PC-3 (cell line): ENCODE results near the gene CCDC171. TPM values are rescaled to one million over a fixed set of nuclear protein-coding genes. Genes with fewer than 3 reads are reported as not detected.

ENCODE experiments used
- ATAC-seq: fragments of 200-7000 bp; cut with Tn5 transposase; 2 replicates; pipeline ENCODE4 v1.9.1; 2020; ENCODE audit warnings: mild to moderate bottlenecking, moderate library complexity
- BruUV-seq: library from RNA; stranded (reverse); fragments of 400-500 nt; replicated peaks from 2 replicates; lab custom pipeline; 2021; lab: Mats Ljungman, UMichigan
- CTCF ChIA-PET: fragments of 300-600 bp; sonication (Branson Sonifier 250); formaldehyde crosslinking; loops from one replicate; lab custom pipeline; 2022; ENCODE audit warnings: antibody characterized with exemption; lab: Charles Lee
- POLR2A ChIA-PET: fragments of 300-600 bp; sonication (Branson Sonifier 250); formaldehyde crosslinking; loops from one replicate; lab custom pipeline; 2022; ENCODE audit warnings: antibody characterized with exemption; ENCODE audit not compliant: unreplicated experiment; lab: Charles Lee
- DNase-seq: peaks from one replicate; pipeline ENCODE4 v3.0.0-alpha.2; 2015
- H2AFZ ChIP-seq: fragments of 300-600 bp; sonication (generic); 2 replicates; pipeline ENCODE4 v1.6.0; 2016; ENCODE audit warnings: antibody characterized with exemption, low read length
- H3F3A ChIP-seq: fragments of 300-600 bp; sonication (generic); one replicate; pipeline ENCODE4 v1.6.0; 2017; ENCODE audit warnings: antibody characterized with exemption, low read length, control low read depth, mild to moderate bottlenecking; ENCODE audit not compliant: unreplicated experiment
- H3K27ac ChIP-seq: fragments of 300-600 bp; sonication (generic); 2 replicates; pipeline ENCODE4 v1.5.1; 2016; ENCODE audit warnings: mild to moderate bottlenecking, low read length
- H3K27me3 ChIP-seq: fragments of 300-600 bp; sonication (generic); 2 replicates; pipeline ENCODE4 v1.6.1; 2016; ENCODE audit warnings: low read length, mixed read lengths
- H3K36me3 ChIP-seq: fragments of 300-600 bp; sonication (generic); 2 replicates; pipeline ENCODE4 v1.6.1; 2016; ENCODE audit warnings: low read depth, mixed run types, low read length, mixed read lengths
- H3K4me1 ChIP-seq: fragments of 300-600 bp; sonication (generic); 2 replicates; pipeline ENCODE4 v1.5.1; 2016; ENCODE audit warnings: low read length; ENCODE audit not compliant: insufficient read depth
- H3K4me2 ChIP-seq: fragments of 300-600 bp; sonication (generic); 2 replicates; pipeline ENCODE4 v1.6.0; 2016; ENCODE audit warnings: low read length
- H3K4me3 ChIP-seq: fragments of 300-600 bp; sonication (generic); 2 replicates; pipeline ENCODE4 v1.5.1; 2016; ENCODE audit warnings: mild to moderate bottlenecking, low read length, mixed read lengths
- H3K79me2 ChIP-seq: fragments of 300-600 bp; sonication (generic); 2 replicates; pipeline ENCODE4 v1.6.1; 2017; ENCODE audit warnings: low read length, mixed read lengths
- H3K9ac ChIP-seq: fragments of 300-600 bp; sonication (generic); 2 replicates; pipeline ENCODE4 v1.6.0; 2016; ENCODE audit warnings: mild to moderate bottlenecking, low read length
- H3K9me2 ChIP-seq: fragments of 300-600 bp; sonication (generic); replicated peaks from 2 replicates; pipeline ENCODE4 v1.6.1; 2016; ENCODE audit warnings: mixed run types, low read length, mixed read lengths
- H3K9me3 ChIP-seq: fragments of 300-600 bp; sonication (generic); 2 replicates; pipeline ENCODE4 v1.6.1; 2016; ENCODE audit warnings: low read length, mixed read lengths
- H4K20me1 ChIP-seq: fragments of 300-600 bp; sonication (generic); 2 replicates; pipeline ENCODE4 v1.6.1; 2016; ENCODE audit warnings: low read length, mixed read lengths
- EZH2 ChIP-seq: fragments of 300-600 bp; sonication (generic); IDR thresholded peaks from one replicate; pipeline ENCODE4 v1.6.1; 2017; ENCODE audit warnings: antibody characterized with exemption, mild to moderate bottlenecking, low read length; ENCODE audit not compliant: unreplicated experiment
- EZH2phosphoT487 ChIP-seq: fragments of 300-600 bp; sonication (generic); IDR thresholded peaks from 2 replicates; pipeline ENCODE4 v1.6.1; 2018; ENCODE audit warnings: mild to moderate bottlenecking, antibody characterized with exemption, low read length, borderline replicate concordance
- intact Hi-C: fragments of 100-400 bp; cut with micrococcal nuclease; formaldehyde crosslinking; loops from 2 replicates; pipeline ENCODE4 v1.9.0; 2023
- total RNA-seq: library from RNA; depleted of rRNA; stranded (reverse); fragments of >200 nt; gene quantifications from 2 replicates; pipeline ENCODE4 v1.2.3, GENCODE V29; 2014
- TF ChIP-seq, protein P1 (sequence below): fragments of 300-600 bp; sonication (generic); conservative IDR thresholded peaks from 2 replicates; pipeline ENCODE4 v1.5.1; 2017; ENCODE audit warnings: antibody characterized with exemption, low read depth, mild to moderate bottlenecking, low read length

Gene CCDC171
- total RNA-seq, 1 experiment from 2014 or later: 2.7 TPM

- CTCF ChIA-PET: no interaction called here
- DNase-seq (no peak), ATAC-seq (no peak)
- BruUV-seq: no TSS peak
- intact Hi-C loops: no loop called here
- TF ChIP-seq EZH2phosphoT487: no peak
- no peak for TF ChIP-seq EZH2
- TF ChIP-seq, protein P1, sequence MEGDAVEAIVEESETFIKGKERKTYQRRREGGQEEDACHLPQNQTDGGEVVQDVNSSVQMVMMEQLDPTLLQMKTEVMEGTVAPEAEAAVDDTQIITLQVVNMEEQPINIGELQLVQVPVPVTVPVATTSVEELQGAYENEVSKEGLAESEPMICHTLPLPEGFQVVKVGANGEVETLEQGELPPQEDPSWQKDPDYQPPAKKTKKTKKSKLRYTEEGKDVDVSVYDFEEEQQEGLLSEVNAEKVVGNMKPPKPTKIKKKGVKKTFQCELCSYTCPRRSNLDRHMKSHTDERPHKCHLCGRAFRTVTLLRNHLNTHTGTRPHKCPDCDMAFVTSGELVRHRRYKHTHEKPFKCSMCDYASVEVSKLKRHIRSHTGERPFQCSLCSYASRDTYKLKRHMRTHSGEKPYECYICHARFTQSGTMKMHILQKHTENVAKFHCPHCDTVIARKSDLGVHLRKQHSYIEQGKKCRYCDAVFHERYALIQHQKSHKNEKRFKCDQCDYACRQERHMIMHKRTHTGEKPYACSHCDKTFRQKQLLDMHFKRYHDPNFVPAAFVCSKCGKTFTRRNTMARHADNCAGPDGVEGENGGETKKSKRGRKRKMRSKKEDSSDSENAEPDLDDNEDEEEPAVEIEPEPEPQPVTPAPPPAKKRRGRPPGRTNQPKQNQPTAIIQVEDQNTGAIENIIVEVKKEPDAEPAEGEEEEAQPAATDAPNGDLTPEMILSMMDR: no peak
- Histone ChIP-seq H3K27me3 (no peaks in the 10 kb centered on the region), H3K4me1 (no peaks in the 10 kb centered on the region), H4K20me1 (no peaks in the 10 kb centered on the region), H3K36me3 (no peaks in the 10 kb centered on the region), H2AFZ (no peak overlapping the region), H3K9me2 (no peaks in the 10 kb centered on the region), H3K9ac (no peak overlapping the region), H3K4me3 (no peak overlapping the region), H3F3A (no peaks in the 10 kb centered on the region), H3K9me3 (no peaks in the 10 kb centered on the region), H3K4me2 (no peak overlapping the region), H3K27ac (no peak overlapping the region), H3K79me2 (no peaks in the 10 kb centered on the region)
- POLR2A ChIA-PET: no interaction called here
Observed at GRCh38 chr9:15746905-15747304, 194.1 kb downstream of the CCDC171 start.

- Histone ChIP-seq H3K27me3 (no peaks in the 10 kb centered on the region), H3K9ac (no peak overlapping the region), H3K4me3 (no peak overlapping the region), H3K9me2 (no peaks in the 10 kb centered on the region), H3K36me3 (no peaks in the 10 kb centered on the region), H3K4me2 (no peak overlapping the region), H3F3A (no peaks in the 10 kb centered on the region), H3K9me3 (no peaks in the 10 kb centered on the region), H3K27ac (no peak overlapping the region), H3K4me1 (no peaks in the 10 kb centered on the region), H2AFZ (no peak overlapping the region), H3K79me2 (no peaks in the 10 kb centered on the region), H4K20me1 (no peaks in the 10 kb centered on the region)
- no peak for ATAC-seq
- intact Hi-C loops: no loop called here
- TF ChIP-seq, protein P1: no peak
- TF ChIP-seq EZH2phosphoT487: no peak
- no peak for TF ChIP-seq EZH2
- DNase-seq: no peak
- CTCF ChIA-PET: no interaction called here
- POLR2A ChIA-PET: no interaction called here
- no TSS peak for BruUV-seq
Observed at GRCh38 chr9:15755660-15756059, 202.8 kb downstream of the CCDC171 start.

GRCh38 chr9:15761551-15761950, 208.7 kb downstream of the CCDC171 start:
- BruUV-seq: no TSS peak
- H3K36me3 ChIP-seq: no peaks in the 10 kb centered on the region
- no peak overlapping the region for H3K4me2 ChIP-seq
- H3K4me1 ChIP-seq: no peaks in the 10 kb centered on the region
- H3K27me3 ChIP-seq: no peaks in the 10 kb centered on the region
- no peak overlapping the region for H3K4me3 ChIP-seq
- no peak overlapping the region for H2AFZ ChIP-seq
- ATAC-seq (no peak), DNase-seq (no peak)
- no peaks in the 10 kb centered on the region for H4K20me1 ChIP-seq
- no peaks in the 10 kb centered on the region for H3K9me2 ChIP-seq
- ChIA-PET CTCF (no interaction called here), POLR2A (no interaction called here)
- H3K9me3 ChIP-seq: no peaks in the 10 kb centered on the region
- intact Hi-C loops: no loop called here
- H3K79me2 ChIP-seq: no peaks in the 10 kb centered on the region
- no peak for TF ChIP-seq EZH2
- TF ChIP-seq, protein P1: no peak
- no peak for TF ChIP-seq EZH2phosphoT487
- H3K9ac ChIP-seq: no peak overlapping the region
- H3F3A ChIP-seq: no peaks in the 10 kb centered on the region
- H3K27ac ChIP-seq: no peak overlapping the region
